ENCODE results near the gene PRPF31. TPM values are rescaled to one million over a fixed set of nuclear protein-coding genes. Genes with fewer than 3 reads are reported as not detected.

The PRPF31 gene
- polyA plus RNA-seq, 1 of the 3 experiments (the other 2 are of a cell fraction) = 81.0 TPM

DNA sequence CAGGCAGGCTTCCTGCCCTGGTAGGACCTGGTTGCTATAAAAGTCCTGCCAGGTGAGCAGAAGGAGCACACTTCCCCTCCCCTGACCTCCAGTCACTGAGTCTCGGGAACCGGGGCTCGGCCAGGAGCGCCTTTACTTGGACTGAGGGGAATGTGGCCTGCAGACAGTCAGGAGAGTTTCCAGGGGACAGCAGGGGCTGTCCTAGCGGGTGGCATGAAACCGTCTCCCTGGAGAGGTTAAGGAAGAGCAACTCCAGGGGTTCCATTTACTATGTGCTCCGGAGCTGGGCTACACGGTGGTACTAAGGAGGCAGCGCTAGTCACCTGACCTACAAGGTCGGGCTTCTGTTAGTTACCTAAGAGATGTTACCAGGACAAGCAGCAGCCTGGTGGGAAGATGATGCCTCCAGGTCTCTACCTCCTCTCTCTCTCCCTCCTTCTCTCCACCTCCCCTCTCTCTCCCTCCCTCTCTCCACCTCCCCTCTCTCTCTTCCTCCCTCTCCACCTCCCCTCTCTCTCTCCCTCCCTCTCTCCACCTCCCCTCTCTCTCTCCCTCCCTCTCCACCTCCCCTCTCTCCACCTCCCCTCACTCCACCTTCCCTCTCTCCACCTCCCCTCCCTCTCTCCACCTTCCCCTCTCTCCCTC lies 17.9 kb downstream of the PRPF31 start:
- Histone ChIP-seq H2AFZ (ENCODE audit: low read depth) (no peak overlapping the region), H3K4me2 (no peak overlapping the region), H4K20me1 (ENCODE audit: insufficient read depth) (peaks cover under 1% of the 10 kb centered on the region; the same call in 1 of the 2 replicates), H3K79me2 (ENCODE audit: insufficient read depth) (peaks cover 9% of the 10 kb centered on the region), H3K4me1 (ENCODE audit: control insufficient read depth in 1 of 2, insufficient read depth in 2 of 2, low read depth in 1 of 2, low read length in 1 of 2) (peaks cover 0 to 9% of the 10 kb centered on the region in 2 experiments; a peak in 1 of 4 replicates), H3K9me3 (no peaks in the 10 kb centered on the region), H3K36me3 (replicated peaks in 1 of 2; ENCODE audit: control insufficient read depth in 1 of 2, insufficient read depth in 2 of 2, low read length in 1 of 2) (peaks cover 0 to 22% of the 10 kb centered on the region in 2 experiments), H3K9ac (no peak overlapping the region), H3K4me3 (ENCODE audit: low read depth in 2 of 2, low read length in 1 of 2) (no peak overlapping the region), H3K9me2 (no peaks in the 10 kb centered on the region), H3K27ac (ENCODE audit: low read depth in 2 of 2, low read length in 1 of 2) (no peak overlapping the region), H3F3A (replicated peaks; ENCODE audit: insufficient read depth) (no peaks in the 10 kb centered on the region), H3K27me3 (ENCODE audit: insufficient read depth) (no peaks in the 10 kb centered on the region)
- 87% methylated on average over 8 of the region's 10 CpGs for WGBS (ENCODE audit: low lambda C conversion rate)
- CTCF ChIA-PET = no interaction called here
- POLR2A ChIA-PET = no interaction called here
- no peak for DNase-seq
- TF ChIP-seq, protein P1, sequence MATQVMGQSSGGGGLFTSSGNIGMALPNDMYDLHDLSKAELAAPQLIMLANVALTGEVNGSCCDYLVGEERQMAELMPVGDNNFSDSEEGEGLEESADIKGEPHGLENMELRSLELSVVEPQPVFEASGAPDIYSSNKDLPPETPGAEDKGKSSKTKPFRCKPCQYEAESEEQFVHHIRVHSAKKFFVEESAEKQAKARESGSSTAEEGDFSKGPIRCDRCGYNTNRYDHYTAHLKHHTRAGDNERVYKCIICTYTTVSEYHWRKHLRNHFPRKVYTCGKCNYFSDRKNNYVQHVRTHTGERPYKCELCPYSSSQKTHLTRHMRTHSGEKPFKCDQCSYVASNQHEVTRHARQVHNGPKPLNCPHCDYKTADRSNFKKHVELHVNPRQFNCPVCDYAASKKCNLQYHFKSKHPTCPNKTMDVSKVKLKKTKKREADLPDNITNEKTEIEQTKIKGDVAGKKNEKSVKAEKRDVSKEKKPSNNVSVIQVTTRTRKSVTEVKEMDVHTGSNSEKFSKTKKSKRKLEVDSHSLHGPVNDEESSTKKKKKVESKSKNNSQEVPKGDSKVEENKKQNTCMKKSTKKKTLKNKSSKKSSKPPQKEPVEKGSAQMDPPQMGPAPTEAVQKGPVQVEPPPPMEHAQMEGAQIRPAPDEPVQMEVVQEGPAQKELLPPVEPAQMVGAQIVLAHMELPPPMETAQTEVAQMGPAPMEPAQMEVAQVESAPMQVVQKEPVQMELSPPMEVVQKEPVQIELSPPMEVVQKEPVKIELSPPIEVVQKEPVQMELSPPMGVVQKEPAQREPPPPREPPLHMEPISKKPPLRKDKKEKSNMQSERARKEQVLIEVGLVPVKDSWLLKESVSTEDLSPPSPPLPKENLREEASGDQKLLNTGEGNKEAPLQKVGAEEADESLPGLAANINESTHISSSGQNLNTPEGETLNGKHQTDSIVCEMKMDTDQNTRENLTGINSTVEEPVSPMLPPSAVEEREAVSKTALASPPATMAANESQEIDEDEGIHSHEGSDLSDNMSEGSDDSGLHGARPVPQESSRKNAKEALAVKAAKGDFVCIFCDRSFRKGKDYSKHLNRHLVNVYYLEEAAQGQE (IDR thresholded peaks at IDR 0.05; ENCODE audit: low read depth, low read length) = no peak
- TF ChIP-seq, protein P2, sequence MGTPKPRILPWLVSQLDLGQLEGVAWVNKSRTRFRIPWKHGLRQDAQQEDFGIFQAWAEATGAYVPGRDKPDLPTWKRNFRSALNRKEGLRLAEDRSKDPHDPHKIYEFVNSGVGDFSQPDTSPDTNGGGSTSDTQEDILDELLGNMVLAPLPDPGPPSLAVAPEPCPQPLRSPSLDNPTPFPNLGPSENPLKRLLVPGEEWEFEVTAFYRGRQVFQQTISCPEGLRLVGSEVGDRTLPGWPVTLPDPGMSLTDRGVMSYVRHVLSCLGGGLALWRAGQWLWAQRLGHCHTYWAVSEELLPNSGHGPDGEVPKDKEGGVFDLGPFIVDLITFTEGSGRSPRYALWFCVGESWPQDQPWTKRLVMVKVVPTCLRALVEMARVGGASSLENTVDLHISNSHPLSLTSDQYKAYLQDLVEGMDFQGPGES (IDR thresholded peaks at IDR 0.05; ENCODE audit: low read depth, low read length) = no peak
- TF ChIP-seq, protein P3, sequence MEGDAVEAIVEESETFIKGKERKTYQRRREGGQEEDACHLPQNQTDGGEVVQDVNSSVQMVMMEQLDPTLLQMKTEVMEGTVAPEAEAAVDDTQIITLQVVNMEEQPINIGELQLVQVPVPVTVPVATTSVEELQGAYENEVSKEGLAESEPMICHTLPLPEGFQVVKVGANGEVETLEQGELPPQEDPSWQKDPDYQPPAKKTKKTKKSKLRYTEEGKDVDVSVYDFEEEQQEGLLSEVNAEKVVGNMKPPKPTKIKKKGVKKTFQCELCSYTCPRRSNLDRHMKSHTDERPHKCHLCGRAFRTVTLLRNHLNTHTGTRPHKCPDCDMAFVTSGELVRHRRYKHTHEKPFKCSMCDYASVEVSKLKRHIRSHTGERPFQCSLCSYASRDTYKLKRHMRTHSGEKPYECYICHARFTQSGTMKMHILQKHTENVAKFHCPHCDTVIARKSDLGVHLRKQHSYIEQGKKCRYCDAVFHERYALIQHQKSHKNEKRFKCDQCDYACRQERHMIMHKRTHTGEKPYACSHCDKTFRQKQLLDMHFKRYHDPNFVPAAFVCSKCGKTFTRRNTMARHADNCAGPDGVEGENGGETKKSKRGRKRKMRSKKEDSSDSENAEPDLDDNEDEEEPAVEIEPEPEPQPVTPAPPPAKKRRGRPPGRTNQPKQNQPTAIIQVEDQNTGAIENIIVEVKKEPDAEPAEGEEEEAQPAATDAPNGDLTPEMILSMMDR (IDR thresholded peaks at IDR 0.05) = no peak
- TF ChIP-seq FOXJ3 (CRISPR knock-in tag; IDR thresholded peaks at IDR 0.05) (no peak), SIN3A (IDR thresholded peaks at IDR 0.05; ENCODE audit: borderline replicate concordance, low read depth, low read length) (no peak), GATA2 (CRISPR knock-in tag; IDR thresholded peaks at IDR 0.05) (no peak), SMC3 (IDR thresholded peaks at IDR 0.05; ENCODE audit: low read depth, low read length) (no peak), RCOR1 (IDR thresholded peaks at IDR 0.05; ENCODE audit: low read length) (no peak), TEAD4 (IDR thresholded peaks at IDR 0.05; ENCODE audit: borderline replicate concordance, insufficient read depth) (no peak), JUND (IDR thresholded peaks at IDR 0.05) (no peak), GABPA (IDR thresholded peaks at IDR 0.05; ENCODE audit: low read depth) (no peak)
- TF ChIP-seq, protein P4, sequence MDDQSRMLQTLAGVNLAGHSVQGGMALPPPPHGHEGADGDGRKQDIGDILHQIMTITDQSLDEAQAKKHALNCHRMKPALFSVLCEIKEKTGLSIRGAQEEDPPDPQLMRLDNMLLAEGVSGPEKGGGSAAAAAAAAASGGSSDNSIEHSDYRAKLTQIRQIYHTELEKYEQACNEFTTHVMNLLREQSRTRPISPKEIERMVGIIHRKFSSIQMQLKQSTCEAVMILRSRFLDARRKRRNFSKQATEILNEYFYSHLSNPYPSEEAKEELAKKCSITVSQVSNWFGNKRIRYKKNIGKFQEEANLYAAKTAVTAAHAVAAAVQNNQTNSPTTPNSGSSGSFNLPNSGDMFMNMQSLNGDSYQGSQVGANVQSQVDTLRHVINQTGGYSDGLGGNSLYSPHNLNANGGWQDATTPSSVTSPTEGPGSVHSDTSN (IDR thresholded peaks at IDR 0.05) = no peak
